NCI-H1436 (cell line): ENCODE data around the gene SLN.

Source experiments
- DNase-seq: peaks from one replicate; lab custom pipeline; 2025; lab: John Stamatoyannopoulos, UW

SLN gene

DNA sequence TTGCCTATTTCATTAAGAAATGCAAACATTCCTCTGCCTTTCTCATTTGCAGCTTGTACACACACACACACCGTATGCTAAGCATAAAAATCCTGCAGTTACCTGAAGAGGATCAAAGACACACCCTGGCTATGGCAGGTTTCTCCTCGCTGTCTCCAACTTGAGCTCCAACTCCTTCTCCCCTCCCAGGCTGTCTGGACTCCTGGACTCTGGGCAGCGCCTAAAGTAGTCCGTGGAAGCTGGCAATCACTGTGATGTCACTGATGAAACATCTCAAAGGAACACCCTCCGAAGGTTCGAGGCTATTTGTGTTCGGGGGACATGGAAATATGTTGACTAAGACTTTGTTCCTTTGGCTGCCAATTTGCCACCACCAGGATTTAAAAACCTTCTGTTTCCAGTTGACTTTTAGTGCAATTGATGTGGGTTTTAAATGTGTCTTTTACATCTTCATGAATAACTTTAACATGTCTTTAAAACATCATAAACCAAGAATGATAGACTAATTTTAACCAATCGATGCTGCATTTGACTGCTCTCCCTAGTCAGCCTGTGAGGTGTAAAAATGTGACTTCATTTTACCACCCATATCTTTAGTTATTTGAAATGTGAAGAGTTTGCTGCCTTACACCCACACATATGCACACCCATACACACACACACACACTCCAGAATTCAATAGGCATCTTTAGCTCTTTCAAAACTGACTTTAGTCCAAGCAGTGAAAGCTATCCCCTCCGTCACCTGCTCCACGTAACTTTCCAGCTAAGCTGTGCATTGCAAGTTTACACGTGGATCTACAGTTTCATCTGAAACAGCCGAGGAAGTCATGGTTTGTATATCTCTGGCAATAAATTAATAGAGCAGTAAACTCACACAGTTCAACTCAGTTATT, at the start of gene SLN:
TSS of gene SLN (minus strand) at position 196 of the 895 bp plus-strand sequence.
- DNase-seq = no peak

DNA sequence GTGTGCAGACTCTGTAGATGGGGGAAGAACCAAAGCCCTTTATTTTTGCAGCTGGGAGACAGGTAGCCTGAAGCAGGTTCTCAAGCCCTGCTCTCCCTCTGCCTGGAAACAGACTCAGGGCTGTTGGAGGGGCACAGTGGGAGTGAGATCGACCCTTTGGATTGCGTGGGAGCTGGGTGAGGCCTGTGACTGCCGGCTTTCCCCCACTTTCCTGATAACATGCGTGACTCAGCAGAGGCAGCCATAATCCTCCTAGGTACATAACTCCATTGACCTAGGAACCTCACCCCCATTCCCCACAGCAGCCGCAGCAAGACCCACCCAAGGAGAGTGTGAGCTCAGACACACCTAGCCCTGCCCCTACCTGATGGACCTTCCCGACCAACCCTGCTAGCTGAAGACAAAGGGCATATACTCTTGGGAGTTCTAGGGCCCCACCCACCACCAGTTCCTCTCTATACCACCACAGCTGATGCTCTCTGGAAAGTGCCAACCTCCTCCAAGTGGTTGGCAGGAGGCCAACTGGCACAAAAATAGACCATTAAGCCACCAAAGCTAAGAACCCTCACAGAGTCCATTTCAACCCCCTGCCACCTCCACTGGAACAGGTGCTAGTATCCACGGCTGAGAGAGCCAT, 47.0 kb upstream of the SLN start:
- peak; percentile 16 for DNase-seq

DNA sequence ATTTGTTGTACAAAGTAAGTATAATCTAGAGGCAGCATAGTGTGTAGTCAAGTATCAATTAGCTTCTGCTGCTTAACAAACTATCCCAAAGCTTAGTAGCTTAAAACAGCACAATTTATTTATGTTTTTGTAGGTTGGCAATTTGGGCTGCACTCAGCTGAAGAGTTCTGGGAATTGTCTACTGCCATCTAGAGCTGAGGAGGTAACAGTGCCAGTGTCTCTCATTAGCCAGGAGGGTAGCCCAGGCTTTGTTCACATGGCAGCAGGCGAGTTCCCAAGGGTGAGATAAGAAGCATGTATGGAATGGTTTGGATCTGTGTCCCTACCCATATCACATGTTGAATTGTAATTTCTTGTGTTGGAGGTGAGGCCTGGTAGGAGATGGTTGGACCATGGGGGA, 45.8 kb upstream of the SLN start:
- no peak for DNase-seq

DNA sequence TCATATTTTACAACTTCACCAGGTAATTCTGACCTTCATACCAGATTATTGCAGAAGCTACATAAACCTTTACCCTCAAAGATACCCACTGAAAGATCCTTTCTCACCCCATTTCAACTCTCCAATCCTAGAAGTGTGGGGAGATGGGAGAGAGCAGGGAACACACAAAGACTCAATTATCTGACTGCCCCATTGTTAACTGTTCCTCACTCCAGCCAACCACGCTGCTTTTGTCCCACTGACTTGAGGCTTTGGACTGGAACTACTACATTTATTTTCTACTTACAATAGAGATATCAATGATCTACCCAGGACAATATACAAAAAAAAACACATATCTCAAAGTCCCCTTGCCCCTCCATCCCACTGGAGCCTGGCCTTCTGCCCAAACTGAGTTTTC, 44.7 kb upstream of the SLN start:
- DNase-seq = no peak

DNA sequence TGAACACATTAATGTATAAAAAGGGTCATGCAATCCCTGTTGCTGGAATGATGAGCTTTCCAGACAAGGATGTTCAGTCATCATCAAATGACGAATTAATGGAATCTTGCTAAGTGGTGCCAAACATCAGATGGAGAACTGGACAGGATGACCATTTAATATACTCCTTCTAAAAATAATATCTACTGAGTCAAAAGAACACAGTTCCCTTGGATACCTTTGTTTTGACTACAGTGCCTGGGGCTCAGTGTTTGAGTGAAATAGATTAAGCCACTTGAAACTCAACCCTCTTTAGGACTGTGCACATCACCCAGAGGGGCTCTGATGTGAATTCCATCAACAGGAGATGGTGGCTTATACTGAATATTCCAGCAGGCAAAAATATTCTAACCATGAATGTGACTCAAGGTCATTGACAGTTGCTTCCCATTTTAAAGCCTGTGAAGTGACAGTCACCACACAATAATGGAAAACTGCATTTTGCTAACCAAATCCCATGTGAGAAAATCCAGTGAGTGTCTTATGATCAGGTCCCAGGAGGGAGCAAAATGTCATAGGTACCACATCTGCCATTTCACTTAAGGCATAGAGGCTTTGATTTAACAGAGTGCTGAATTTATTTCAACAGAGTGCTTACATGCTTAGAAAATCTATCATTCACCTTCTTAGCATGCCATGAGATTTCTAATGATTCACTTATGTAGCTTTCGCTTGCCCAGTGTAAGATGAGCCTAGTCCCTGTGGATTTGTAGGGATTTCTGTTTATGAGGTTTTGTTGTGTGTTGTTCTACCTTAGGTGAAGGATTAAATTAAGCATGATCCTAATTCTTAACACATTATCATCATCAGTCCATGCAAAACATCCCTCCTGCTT, 41.3 kb upstream of the SLN start:
- no peak for DNase-seq

DNA sequence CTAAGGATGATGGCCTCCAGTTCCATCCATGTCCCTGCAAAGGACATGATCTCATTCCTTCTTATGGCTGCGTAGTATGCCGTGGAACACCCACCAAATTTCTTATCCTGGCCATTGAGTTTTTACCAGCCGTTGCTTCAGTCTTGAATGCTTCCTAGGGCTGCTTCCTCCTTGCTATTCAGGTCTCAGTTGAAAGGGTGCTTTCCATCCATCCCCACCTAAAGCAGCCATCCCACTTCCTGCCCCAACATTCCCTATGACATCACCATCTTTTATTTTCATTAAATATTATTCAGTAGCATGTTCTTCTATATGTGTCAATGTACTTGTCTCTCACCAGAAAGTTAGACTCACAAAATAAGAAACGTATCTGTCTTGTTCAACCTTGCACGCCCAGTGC, 40.7 kb upstream of the SLN start:
- DNase-seq = no peak

DNA sequence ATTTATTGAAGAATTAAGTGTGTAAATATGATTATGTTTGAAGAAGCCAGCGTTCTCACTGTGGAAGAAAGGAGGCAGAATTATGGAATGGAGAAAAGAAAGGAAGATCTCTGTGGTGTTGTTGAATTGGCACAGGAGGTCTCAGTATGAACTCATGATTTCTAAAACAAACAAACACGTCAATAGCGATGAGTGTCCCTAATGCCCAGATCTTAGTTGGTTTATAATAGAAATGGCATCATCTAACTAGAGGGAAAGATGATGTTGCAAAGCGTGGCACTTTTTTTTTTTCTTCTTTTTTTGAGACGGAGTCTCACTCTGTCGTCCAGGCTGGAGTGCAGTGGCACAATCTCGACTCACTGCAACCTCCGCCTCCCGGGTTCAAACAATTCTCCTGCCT, 39.2 kb upstream of the SLN start:
- DNase-seq = no peak

DNA sequence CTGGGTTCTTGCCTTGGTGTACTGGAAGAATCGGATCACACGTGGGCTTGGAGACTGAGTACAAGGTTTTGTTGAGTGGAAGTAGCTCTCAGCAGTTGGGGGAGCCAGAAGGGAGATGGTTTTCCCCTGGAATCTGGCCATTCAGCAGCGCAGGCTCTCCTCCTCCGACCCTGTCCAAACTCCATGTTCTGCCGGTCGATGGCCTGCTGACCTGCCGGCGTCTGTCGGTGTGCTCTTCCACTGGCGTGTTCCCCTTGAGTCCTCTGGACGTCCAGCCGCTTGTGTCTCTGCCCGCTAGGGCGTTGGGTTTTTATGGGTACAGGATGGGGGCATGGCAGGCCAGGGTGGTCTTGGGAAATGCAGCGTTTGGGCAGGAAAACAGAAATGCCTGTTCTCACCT, 38.5 kb upstream of the SLN start:
- DNase-seq = no peak

DNA sequence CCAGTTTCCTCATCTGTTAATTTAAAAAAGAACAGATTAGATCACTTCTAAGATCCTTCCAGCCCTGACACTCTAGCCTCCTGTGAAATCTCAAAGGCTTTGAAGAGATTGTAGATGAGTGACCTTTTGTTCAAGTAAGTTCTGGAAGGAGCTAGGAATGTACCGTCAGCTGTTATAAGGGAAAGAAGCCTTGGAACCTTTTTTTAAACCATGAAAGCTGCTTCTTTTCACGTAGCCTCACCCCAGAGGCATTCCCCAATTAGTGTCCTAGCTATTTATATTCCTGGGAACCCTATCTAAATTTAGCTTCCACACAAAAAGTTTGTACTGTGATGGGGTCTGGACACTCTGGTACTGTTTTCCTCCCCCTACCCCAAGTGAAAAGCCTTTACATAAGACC, 35.8 kb upstream of the SLN start:
- DNase-seq = no peak

DNA sequence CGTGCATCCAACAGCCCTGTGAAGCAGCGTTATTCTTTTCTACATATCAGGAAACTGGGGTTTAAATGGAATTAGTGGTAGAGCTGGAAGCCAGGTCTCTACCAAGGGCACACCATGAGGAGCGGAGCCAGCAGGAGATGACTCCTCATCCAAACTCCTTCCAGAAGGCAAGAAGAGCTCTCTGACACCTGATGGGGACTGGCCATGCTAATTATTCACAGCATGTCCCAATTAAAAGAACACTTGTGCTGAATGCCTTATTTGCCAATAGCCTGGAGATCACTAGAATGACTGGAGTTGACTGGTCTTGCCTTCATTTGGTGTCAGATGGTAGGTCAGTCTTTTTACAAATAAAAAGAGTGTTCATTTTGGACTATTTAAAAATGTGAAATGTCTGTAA, 32.9 kb upstream of the SLN start:
- DNase-seq = no peak

DNA sequence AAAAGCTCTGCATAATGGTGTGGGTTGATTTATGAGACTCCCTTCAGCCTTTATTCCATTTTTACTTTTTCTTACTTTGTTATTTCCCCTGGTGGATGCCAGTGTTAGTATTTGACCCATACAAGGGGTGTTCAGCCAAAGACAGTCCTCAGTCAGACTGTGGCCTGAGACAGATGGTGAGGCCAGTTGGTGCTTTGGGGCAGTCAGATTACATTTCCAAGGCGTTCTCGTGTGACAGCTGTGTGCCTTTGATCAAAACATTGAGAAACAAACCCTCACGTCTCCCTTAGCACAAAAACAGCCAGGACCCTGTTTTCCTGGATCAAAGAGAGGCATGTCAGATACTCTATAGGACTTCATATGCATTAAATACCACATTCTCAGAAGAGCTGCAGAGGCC, 31.3 kb upstream of the SLN start:
- no peak for DNase-seq

DNA sequence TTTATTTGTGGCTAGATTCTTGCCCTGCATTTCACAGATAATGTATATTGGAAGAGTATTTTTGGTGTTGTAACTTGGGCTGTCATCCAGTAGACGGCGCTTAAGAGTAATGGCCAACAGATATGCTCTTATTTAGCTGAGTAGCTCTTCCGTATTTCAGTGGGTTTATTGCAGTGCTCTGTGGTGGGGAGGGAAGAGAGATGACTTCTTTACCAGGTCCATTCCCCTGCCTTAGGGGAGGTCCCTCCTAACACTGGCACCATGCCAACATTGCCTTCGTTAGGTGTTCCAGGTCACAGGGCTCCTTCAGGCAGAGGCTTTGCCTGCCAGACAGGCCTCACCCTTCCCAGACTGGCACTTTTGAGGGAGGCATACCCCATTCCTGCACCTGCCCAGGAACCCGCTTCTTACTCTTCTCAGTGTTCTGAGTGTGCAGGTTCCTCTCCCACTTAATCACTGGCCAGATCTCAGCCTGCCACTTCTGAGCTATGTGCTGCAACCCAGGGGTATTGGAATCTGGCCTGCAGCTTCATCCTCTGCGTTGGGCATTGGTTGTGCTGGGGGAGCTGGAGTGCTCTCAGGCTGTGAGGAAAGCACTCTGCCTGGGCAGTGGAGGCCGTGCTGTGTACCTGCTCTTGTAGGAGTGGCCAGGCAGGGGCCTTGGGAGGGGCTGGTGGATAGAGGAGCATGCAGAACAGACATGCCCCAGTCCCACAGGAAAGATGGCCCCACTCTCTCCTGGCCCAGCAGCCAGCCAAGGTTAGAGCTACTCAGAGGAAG, 29.4 kb upstream of the SLN start:
- DNase-seq = no peak

DNA sequence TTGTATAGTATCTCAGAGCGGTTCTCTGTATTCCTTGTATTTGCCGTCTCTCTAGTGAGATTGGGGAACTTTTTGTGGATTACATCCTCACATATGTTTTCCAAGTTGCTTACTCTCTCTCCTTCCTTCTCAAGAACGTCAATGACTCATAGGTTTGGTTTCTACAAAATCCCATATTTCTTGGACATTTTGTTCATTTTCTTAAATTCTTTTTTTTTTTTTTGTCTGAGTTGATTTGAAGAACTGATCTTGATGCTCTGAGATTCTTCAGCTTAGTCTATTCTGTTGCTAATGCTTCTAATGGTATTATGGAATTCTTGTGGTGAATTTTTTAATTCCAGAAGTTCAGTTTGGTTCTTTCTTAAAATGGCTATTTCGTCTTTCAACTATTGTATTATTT, 28.4 kb upstream of the SLN start:
- no peak for DNase-seq

DNA sequence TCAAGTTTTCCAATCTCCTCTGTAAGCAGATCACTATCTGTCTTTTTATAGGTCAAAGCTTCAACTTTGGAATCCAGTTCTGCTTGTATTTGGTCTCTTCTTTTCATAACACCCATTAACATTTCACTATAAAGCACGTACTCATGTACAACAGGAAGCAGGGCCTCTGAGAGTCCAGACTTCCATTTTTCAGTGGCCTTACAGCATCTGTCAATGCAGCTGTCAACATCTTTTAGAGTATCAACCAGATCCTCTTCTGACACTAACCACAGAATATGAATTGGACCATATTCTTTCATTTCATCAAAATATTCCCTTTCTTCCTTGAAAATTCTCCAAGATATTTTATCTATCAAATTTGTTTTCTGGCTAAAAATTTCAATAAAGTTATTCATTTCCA, 24.7 kb upstream of the SLN start:
- DNase-seq = no peak

DNA sequence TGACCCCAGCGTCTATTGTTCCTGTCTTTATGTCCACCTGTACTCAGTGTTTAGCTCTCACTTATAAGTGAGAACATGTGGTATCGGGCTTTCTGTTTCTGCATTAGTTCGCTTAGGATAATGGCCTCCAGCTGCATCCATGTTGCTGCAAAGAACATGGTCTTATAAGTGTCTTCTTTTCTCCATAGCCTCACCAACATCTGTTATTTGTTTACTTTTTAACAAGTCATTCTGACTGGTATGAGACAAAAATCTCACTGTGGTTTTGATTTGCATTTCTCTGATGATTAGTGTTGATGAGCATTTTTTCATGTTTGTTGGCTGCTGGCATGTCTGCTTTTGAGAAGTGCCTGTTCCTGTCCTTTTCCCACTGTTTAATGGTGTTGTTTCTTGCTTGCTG, 21.7 kb upstream of the SLN start:
- DNase-seq = no peak

DNA sequence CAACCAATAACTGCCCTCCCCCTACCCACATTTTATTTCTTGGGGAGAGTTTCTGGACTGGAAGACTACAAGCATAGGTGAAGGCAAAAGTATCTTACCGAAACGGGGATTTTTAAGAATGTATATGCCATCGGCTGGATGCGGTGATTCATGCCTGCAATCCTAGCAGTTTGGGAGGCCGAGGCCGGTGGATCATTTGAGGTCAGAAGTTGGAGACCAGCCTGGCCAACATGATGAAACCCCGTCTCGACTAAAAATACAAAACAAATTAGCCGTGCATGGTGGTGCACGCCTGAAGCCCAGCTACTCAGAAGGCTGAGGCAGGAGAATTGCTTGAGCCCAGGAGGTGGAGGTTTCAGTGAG, 20.8 kb upstream of the SLN start:
- no peak for DNase-seq

DNA sequence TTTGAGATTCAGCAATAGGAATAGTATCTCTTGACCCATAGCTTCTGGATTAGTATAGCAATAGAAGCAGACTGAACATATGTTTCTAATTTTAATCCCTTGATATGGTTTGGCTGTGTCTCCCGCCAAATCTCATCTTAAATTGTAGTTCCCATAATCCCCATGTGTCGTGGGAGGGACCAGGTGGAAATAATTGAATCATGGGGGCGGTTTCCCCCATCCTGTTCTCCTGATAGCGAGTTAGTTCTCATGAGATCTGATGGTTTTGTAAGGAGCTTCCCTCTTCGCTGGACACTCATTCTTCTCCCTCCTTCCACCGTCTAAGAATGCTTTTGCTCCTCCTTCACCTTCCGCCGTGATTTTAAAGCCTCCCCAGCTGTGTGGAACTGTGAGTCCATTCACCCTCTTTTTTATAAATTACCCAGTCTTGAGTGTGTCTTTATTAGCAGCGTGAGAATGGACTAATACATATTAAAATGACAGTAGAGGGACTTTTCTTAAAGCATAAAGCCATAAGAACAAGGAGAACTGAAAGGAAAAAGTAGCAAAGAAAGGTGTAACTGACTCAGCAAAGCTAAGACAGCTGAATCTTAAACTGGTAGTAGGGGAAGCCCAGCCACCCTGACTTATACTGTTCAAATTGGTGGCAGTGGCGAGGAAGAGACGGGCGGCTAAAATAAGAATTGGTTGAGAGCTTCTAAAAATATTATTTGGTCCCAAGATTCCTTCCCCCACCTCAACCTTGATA, 20.3 kb upstream of the SLN start:
- no peak for DNase-seq

DNA sequence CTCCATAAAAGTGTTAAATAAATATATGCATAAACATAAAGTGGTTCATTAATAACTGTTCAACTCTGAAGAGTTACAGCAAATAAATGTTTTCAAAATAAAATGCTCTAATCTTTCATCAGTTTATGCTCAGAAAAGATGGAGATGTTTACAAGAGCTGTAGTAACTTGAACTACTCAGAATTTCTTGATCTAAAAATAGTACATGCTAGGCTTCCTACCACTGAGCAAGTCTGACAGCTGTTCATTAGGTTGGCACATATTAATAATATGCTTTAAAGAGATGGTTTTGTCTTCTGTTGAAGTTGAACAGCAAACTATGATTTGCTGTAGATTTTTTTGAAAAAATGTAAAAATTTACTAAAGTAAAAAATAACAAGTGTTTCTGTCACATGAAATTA, 10.8 kb upstream of the SLN start:
- DNase-seq = no peak

DNA sequence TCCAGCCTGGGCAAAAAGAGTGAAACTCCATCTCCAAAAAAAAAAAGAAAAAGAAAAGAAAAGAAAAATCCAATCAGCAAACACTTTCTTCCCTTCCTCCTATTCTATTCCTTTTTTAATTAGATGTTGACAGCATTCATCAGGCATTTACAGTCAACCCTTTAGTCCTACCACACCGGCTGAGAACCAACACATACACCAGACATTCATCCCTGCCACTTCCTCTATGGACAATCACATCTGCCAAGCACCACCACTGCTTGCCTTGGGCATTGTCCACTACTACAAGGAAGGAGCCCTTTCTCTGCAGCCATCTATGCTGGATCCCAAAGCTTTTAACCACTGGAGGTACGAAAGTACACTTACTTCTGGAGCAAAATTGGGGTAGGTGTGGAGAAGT, 9.4 kb upstream of the SLN start:
- DNase-seq = no peak

DNA sequence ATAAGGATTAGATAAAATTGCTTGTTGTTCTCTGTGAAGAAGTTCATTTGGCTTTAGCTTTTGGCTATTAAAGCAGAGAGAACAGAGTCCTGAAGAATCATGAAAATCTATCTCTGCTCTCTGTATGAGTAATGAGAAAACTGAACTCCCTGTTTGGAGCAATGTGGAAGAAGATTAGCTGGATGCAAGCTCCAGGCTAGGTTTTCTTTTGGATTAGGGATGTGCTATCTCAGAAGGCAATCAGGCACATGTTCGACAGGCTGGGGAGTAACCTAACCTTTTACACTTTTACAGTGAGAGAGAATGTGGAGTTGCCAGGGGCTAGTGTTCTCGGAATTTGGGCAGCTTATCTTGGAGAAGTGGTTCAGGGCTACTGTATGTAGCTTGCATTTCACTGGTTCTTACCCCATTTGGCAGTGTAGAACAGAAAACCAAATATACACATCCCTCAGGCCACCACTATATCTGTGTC, 8.5 kb upstream of the SLN start:
- no peak for DNase-seq
